Astrocyte of the spinal cord (primary cell): ENCODE results near the gene MRAP.

Experiments used
- DNase-seq: peaks from one replicate; pipeline ENCODE4 v3.0.0; 2011; ENCODE audit warnings: low read depth, low spot score
- H3K4me3 ChIP-seq: 2 replicates; pipeline ENCODE4 v1.5.1; 2011; ENCODE audit warnings: low read depth, mild to moderate bottlenecking, low read length, moderate library complexity
- in situ Hi-C: cut with HindIII; loops from 2 replicates; pipeline ENCODE4 v1.10.0; 2017; ENCODE audit warnings: low sequenced_read_pairs
- TF ChIP-seq, protein P1 (sequence below): IDR thresholded peaks from 2 replicates; pipeline ENCODE4 v1.5.1; 2012; ENCODE audit warnings: low read depth, mild to moderate bottlenecking, low read length, inconsistent platforms

Gene MRAP

DNA sequence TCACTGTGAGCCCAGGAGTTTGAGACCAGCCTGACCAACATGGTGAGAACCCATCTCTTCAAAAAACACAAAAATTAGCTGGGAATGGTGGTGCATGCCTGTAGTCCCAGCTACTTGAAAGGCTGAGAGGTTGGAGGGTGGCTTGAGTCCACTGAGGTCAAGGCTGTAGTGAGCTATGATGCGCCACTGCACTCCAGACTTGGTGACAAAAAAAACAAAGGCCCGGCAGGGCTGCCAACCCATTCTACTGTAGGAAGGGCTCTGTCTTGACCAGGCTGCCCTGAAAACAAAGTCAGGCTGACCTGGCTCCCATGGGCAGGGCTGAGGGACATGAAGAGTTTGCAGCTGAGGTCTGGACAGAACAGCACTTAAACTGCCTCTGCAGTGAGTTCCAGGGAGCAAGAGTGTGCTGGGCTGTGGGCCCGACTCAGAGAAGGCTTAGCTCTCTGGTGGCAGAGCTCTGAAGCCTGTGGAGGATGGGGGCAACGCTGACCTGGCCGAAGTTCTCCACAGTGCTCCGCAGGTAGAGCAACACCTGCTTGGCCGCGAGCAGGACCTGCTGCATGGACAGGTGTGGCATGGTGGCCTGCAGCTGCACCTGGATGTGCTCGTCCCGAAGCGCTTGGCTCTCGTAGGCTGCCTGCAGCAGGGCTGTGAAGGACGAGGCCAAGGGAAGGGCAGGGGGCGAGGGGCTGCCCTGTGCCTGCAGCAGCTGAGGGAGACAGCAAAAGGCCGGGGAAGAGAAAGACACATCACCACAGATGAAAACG, 51.7 kb downstream of the MRAP start:
- in situ Hi-C loops, result no loop called here
- H3K4me3 ChIP-seq, result no peak overlapping the region
- no peak for DNase-seq
- TF ChIP-seq, protein P1, sequence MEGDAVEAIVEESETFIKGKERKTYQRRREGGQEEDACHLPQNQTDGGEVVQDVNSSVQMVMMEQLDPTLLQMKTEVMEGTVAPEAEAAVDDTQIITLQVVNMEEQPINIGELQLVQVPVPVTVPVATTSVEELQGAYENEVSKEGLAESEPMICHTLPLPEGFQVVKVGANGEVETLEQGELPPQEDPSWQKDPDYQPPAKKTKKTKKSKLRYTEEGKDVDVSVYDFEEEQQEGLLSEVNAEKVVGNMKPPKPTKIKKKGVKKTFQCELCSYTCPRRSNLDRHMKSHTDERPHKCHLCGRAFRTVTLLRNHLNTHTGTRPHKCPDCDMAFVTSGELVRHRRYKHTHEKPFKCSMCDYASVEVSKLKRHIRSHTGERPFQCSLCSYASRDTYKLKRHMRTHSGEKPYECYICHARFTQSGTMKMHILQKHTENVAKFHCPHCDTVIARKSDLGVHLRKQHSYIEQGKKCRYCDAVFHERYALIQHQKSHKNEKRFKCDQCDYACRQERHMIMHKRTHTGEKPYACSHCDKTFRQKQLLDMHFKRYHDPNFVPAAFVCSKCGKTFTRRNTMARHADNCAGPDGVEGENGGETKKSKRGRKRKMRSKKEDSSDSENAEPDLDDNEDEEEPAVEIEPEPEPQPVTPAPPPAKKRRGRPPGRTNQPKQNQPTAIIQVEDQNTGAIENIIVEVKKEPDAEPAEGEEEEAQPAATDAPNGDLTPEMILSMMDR, result no peak

DNA sequence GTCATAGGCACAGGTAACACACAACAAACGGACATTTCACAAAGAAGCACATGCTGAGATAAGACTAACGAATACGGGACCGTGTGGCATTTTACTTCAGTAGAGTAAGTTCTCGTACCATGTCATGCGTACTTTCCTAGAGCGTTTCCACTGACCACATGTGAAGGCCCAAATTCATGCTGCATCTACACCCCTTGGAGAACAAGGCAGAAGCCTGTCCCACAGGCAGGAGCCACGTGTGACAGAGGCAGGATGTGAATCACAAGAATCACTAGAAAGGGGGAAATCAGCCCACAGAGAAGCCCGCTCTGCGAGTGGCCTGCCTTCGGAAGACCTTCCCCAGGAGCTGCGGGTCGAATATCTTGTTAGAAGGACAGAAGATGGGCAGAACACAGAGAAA, 52.3 kb downstream of the MRAP start:
- in situ Hi-C loops, result no loop called here
- TF ChIP-seq, protein P1, result no peak

DNA sequence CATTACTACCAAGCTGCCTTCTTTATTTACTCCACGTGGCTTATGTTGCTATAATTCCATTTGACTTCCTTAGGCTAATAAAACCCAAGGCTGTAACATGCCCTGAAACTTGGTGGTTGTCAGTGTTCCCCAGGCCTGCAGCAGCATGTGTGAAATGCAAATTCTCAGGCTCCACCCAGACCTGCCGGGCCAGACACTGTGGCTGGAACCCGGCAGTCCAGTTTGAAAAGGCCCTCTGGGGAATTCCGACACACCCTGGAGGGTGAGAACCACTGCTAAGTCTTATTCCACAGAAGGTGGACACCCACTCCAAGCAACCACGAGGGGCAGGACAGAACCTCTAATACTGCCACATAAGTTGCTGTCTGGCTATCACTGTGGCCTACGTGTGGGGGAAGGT, 52.8 kb downstream of the MRAP start:
- no peak overlapping the region for H3K4me3 ChIP-seq
- TF ChIP-seq, protein P1, result no peak
- in situ Hi-C loops, result no loop called here
- no peak for DNase-seq

More for the DNA sequence above, 52.3 kb downstream of the MRAP start:
- DNase-seq, result no peak
- H3K4me3 ChIP-seq, result no peak overlapping the region

DNA sequence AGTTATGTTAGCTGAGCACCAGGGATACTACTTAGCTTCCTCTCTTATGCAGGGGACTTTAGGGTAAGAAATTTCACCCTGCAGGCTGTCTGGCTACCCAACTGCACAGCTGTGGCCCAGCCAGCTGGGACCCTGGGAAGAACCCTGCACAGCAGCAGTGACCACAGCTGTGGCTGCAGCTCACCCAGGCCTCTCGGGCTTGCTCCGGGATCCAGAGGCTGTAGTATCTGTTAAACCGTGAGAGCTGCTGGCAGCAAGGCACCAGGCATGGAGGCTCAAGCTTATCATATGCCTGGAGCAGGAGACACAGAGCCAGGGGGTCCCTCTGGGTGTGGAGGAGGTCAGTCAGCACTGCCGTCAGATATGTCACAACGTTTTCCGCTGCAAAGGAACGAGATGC, 53.9 kb downstream of the MRAP start:
- TF ChIP-seq, protein P1, result no peak
- in situ Hi-C loops, result no loop called here
- H3K4me3 ChIP-seq, result no peak overlapping the region
- DNase-seq, result no peak

DNA sequence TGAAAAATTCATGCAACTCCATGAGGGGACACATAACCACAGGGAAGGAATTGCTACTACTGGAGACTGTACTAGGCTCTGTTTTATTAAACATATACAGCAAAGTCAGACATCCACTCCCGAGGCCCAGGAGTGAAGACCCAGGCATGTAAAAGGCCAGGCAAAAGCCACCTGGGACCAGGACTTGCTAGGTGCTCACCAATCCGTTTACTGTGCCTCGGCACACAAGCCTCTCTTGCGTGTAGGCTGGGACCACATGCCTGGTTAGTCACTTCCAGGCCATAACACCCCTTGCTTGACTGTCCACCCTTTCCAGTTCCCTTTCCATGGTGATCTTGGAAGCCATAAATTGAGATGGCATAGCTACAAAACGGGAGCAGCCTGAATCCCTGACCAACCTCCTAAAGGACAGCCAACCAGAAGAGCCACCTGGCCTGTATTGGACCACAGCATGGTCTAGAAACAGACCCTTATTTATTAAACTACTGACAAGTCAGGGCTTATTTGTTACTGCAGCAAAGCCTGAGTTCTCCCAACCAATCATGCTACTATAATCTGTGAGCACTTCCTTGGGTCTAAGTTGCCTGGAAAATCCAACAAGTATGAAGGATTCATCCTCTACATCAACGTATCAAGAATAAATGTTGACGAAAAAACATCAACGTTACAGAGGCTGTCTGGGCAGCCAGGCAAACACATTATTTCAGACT, 54.5 kb downstream of the MRAP start:
- TF ChIP-seq, protein P1, result no peak
- in situ Hi-C loops, result no loop called here
- no peak for DNase-seq
- no peak overlapping the region for H3K4me3 ChIP-seq

DNA sequence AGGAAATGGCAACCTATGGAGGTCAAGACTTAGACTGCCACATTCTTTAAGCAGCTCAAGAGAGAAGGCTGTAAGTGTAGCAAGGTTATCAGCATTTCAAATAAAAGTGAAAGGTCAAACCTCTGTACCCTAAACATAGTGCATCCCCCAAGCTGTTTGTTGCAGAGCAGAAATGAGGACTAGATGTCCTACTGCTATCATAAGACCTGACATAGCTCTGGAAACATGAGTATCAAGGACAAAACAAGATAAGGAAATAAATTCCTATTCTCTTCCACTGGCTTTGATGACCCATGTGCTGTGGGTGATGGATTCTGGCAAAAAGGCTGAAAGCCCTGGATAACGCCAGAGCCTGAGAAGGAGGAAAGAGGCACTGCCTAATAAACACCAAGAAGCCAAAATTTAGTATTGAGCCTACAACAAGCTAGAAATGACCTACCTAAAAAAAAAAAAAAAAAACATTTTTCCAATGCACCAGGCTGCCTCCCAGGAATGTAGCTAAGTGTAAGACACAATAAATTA, 58.3 kb downstream of the MRAP start:
- no peak overlapping the region for H3K4me3 ChIP-seq
- no peak for DNase-seq
- in situ Hi-C loops, result no loop called here
- TF ChIP-seq, protein P1, result no peak
